Esophagus muscularis mucosa (tissue), 3 donors: Measurements from ENCODE around the gene KCMF1.

Experiments used
- CTCF ChIP-seq, 3 experiments: fragments of 200-600 bp in 2 of 3; fragments of 450-650 bp in 1 of 3; sonication (generic) in 2 of 3; IDR thresholded peaks; one replicate each; pipeline ENCODE4 v1.5.1; 2017 to 2019; ENCODE audit warnings: antibody characterized with exemption in 3 of 3, mild to moderate bottlenecking in 2 of 3, moderate library complexity in 1 of 3
- POLR2A ChIP-seq: fragments of 450-650 bp; IDR thresholded peaks from one replicate; pipeline ENCODE4 v1.6.1; 2017; ENCODE audit warnings: antibody characterized with exemption, moderate library complexity, mild to moderate bottlenecking, low read depth

GRCh38 chr2:84996909-84997308 lies 25.9 kb downstream of the KCMF1 start:
- no peak for TF ChIP-seq CTCF (IDR thresholded peaks at IDR 0.05)
- TF ChIP-seq POLR2A: no peak
